K562 (cell line): Measurements from ENCODE around the gene APOLD1. TPM values are rescaled to one million over a fixed set of nuclear protein-coding genes. Genes with fewer than 3 reads are reported as not detected.

Experiments used
- ATAC-seq: fragments of 200-7000 bp; cut with Tn5 transposase; 3 replicates; pipeline ENCODE4 v1.9.1; 2020; ENCODE audit warnings: moderate library complexity
- BruUV-seq: library from RNA; stranded (reverse); fragments of 400-500 nt; replicated peaks from 2 replicates; lab custom pipeline; 2021; lab: Mats Ljungman, UMichigan
- CTCF ChIA-PET: fragments of 300-600 bp; formaldehyde crosslinking; extraction: SDS; loops from one replicate; lab custom pipeline; 2021; ENCODE audit warnings: low intra/inter-chr PET ratio; lab: Yijun Ruan, JAX
- POLR2A ChIA-PET: fragments of 300-600, 350-650 bp; sonication (Branson Sonifier 250); formaldehyde crosslinking; extraction: SDS; loops from one replicate; lab custom pipeline; 2021; ENCODE audit warnings: antibody characterized with exemption, inconsistent platforms; lab: Yijun Ruan, JAX
- DNase-seq, 4 experiments: peaks; one replicate each; pipeline versions ENCODE4 v3.0.0 to v3.0.0-alpha.2; 2011 to 2018; ENCODE audit warnings: low spot score in 3 of 4, mixed read lengths in 3 of 4; ENCODE audit errors: extremely low read depth in 1 of 4
- FAIRE-seq: peaks from 2 replicates; lab custom pipeline; 2011; peaks lifted over from hg19 to GRCh38; lab: Jason Lieb, UNC
- H2AFZ ChIP-seq: 2 replicates; pipeline ENCODE4 v1.6.0; 2011; ENCODE audit warnings: low read depth, low read length, control low read depth, inconsistent platforms
- H3K27ac ChIP-seq: fragments of 200-600 bp; 3 replicates; pipeline ENCODE4 v1.8.0; 2011; ENCODE audit warnings: low read depth, mild to moderate bottlenecking, control low read depth, inconsistent platforms, low read length, moderate library complexity, mixed read lengths; ENCODE audit errors: extremely low read depth
- H3K27me3 ChIP-seq, 2 experiments: fragments of 300-600 bp in 1 of 2; 2 replicates in 1 of 2; 3 replicates in 1 of 2; pipeline versions ENCODE4 v1.6.0 to v1.8.0; 2011; ENCODE audit warnings: inconsistent platforms in 2 of 2, low read length in 2 of 2, mild to moderate bottlenecking in 1 of 2, mixed read lengths in 1 of 2, moderate library complexity in 1 of 2; ENCODE audit not compliant: control insufficient read depth in 2 of 2, insufficient read depth in 2 of 2
- H3K36me3 ChIP-seq: fragments of 300-600 bp; 3 replicates; pipeline ENCODE4 v1.8.0; 2011; ENCODE audit warnings: mild to moderate bottlenecking, low read length, inconsistent platforms; ENCODE audit not compliant: control insufficient read depth, insufficient read depth
- H3K4me1 ChIP-seq, 2 experiments: fragments of 200-600 bp in 1 of 2; replicated peaks in 1 of 2; 2 replicates in 1 of 2; 3 replicates in 1 of 2; pipeline versions ENCODE4 v1.5.1 to v1.8.0; 2011; ENCODE audit warnings: inconsistent platforms in 2 of 2, low read length in 2 of 2, mild to moderate bottlenecking in 1 of 2, mixed read lengths in 1 of 2, moderate library complexity in 1 of 2; ENCODE audit not compliant: control insufficient read depth in 2 of 2, insufficient read depth in 2 of 2
- H3K4me2 ChIP-seq: 2 replicates; pipeline ENCODE4 v1.6.1; 2011; ENCODE audit warnings: low read length, control low read depth, inconsistent platforms, mixed read lengths; ENCODE audit not compliant: insufficient read depth
- H3K4me3 ChIP-seq: fragments of 200-600 bp; sonication (generic), shearing (Covaris generic); 2 replicates; pipeline ENCODE4 v1.5.1; 2016; ENCODE audit warnings: control low read depth, inconsistent platforms
- H3K79me2 ChIP-seq: fragments of 200-600 bp; 3 replicates; pipeline ENCODE4 v1.8.0; 2011; ENCODE audit warnings: low read length, inconsistent platforms; ENCODE audit not compliant: control insufficient read depth, insufficient read depth
- H3K9ac ChIP-seq, 2 experiments: 2 replicates each; pipeline versions ENCODE4 v1.6.0 to v1.6.1; 2011; ENCODE audit warnings: low read depth in 2 of 2, low read length in 2 of 2, control low read depth in 1 of 2, inconsistent platforms in 1 of 2, mild to moderate bottlenecking in 1 of 2, mixed read lengths in 1 of 2; ENCODE audit not compliant: insufficient read depth in 1 of 2
- H3K9me1 ChIP-seq: one replicate; pipeline ENCODE4 v1.6.0; 2011; ENCODE audit warnings: inconsistent platforms, mild to moderate bottlenecking, low read length, moderate library complexity; ENCODE audit not compliant: control insufficient read depth, insufficient read depth
- H3K9me3 ChIP-seq: replicated peaks from 2 replicates; pipeline ENCODE4 v1.5.1; 2011; ENCODE audit warnings: low read depth, low read length, inconsistent platforms; ENCODE audit not compliant: control insufficient read depth, insufficient read depth
- H4K20me1 ChIP-seq: replicated peaks from 2 replicates; pipeline ENCODE4 v1.6.1; 2011; ENCODE audit warnings: low read length, inconsistent platforms, mixed read lengths; ENCODE audit not compliant: control insufficient read depth, insufficient read depth
- FOXA1 ChIP-seq: fragments of 450-650 bp; IDR thresholded peaks from 2 replicates; pipeline ENCODE4 v1.6.1; 2016; ENCODE audit warnings: mild to moderate bottlenecking, borderline replicate concordance
- MCM5 ChIP-seq: fragments of 450-650 bp; IDR thresholded peaks from 2 replicates; pipeline ENCODE4 v1.6.1; 2016; ENCODE audit warnings: low read depth
- NBN ChIP-seq: fragments of 450-650 bp; IDR thresholded peaks from 2 replicates; pipeline ENCODE4 v1.6.1; 2016; ENCODE audit warnings: low read depth, mild to moderate bottlenecking
- SMARCE1 ChIP-seq: fragments of 450-650 bp; IDR thresholded peaks from 2 replicates; pipeline ENCODE4 v1.7.1; 2016; ENCODE audit warnings: mild to moderate bottlenecking
- ZNF431 ChIP-seq: sonication (generic); formaldehyde crosslinking; IDR thresholded peaks from 2 replicates; pipeline ENCODE4 v1.8.0; 2022; ENCODE audit warnings: mild to moderate bottlenecking, missing genetic modification reagents
- WGBS: fragments of 100-300 bp; shearing (Covaris generic); methylation state at CpG from one replicate; pipeline ENCODE4 v1.1.6; 2016; ENCODE audit warnings: low coverage, mixed read lengths; ENCODE audit not compliant: insufficient coverage; ENCODE audit errors: missing lambda C conversion rate; 5-methylcytosine and 5-hydroxymethylcytosine counted together
- in situ Hi-C: fragments of 300-500 bp; cut with MboI; formaldehyde crosslinking; loops from 4 replicates; pipeline ENCODE4 v1.15.0; 2018; ENCODE audit warnings: inconsistent platforms, mixed read lengths
- intact Hi-C: fragments of 100-400 bp; cut with micrococcal nuclease; formaldehyde crosslinking; loops from 2 replicates; pipeline ENCODE4 v1.14.2; 2022
- polyA plus RNA-seq, 8 experiments: library from polyadenylated mRNA; depleted of rRNA in 4 of 8; stranded (reverse) in 5 of 8; unstranded in 3 of 8; fragments of >200 nt; fragmentation: Nextera tagmentation in 2 of 8; fragmentation: Illumina TruSeq in 1 of 8; extraction: Ambion mirVana in 2 of 8; extraction: Trizol in 1 of 8; gene quantifications; 2 replicates each; pipeline versions ENCODE4 v1.2.1 to v1.2.3, GENCODE V29; 2011 to 2014; ENCODE audit warnings: inconsistent platforms in 1 of 8, missing spikeins in 1 of 8
- total RNA-seq, 7 experiments: library from RNA; depleted of rRNA in 6 of 7; stranded (reverse); fragments of >200 nt in 6 of 7; fragmentation: Illumina TruSeq in 2 of 7; extraction: Trizol in 2 of 7; gene quantifications; 2 replicates each; pipeline versions ENCODE4 v1.2.1 to v1.2.3, GENCODE V29; 2011 to 2021; ENCODE audit warnings: low replicate concordance in 1 of 7
- TF ChIP-seq, protein P1 (sequence below), 2 experiments: fragments of 200-800 bp in 1 of 2; sonication (Bioruptor generic) in 1 of 2; sonication (generic) in 1 of 2; formaldehyde crosslinking in 1 of 2; IDR thresholded peaks in 1 of 2; conservative IDR thresholded peaks in 1 of 2; 2 replicates each; pipeline versions ENCODE4 v1.5.0 to v1.6.1; 2016 to 2020; ENCODE audit warnings: missing compliant biosample characterization in 1 of 2, missing genetic modification characterization in 1 of 2, missing genetic modification reagents in 1 of 2

APOLD1 gene
- total and polyA plus RNA-seq, 9 of the 15 experiments (the other 6 are each of a cell fraction or from before 2014, with no cell fraction given), result 0.28 to 1.1 (median 0.61) TPM

DNA sequence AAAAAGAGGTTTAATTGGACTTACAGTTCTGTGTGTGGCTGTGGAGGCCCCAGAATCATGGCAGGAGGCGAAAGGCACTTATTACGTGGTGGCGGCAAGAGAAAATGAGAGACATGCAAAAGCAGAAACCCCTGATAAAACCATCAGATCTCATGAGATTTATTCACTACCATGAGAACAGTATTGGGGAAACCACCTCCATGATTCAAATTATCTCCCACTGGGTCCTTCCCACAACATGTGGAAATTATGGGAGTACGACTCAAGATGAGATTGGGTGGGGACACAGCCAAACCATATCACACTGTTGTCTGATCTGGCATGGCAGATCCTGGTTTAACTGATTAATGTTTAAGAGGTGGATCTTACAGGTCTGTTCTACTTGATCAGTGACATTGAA, 33.2 kb downstream of the APOLD1 start (continued):
- TF ChIP-seq SMARCE1, result no peak
- TF ChIP-seq, protein P1, sequence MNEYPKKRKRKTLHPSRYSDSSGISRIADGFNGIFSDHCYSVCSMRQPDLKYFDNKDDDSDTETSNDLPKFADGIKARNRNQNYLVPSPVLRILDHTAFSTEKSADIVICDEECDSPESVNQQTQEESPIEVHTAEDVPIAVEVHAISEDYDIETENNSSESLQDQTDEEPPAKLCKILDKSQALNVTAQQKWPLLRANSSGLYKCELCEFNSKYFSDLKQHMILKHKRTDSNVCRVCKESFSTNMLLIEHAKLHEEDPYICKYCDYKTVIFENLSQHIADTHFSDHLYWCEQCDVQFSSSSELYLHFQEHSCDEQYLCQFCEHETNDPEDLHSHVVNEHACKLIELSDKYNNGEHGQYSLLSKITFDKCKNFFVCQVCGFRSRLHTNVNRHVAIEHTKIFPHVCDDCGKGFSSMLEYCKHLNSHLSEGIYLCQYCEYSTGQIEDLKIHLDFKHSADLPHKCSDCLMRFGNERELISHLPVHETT (CRISPR knock-in tag; conservative IDR thresholded peaks at IDR 0.05 in 1 of 2, IDR thresholded peaks at IDR 0.05 in 1 of 2), result no peak
- TF ChIP-seq MCM5, result no peak
- TF ChIP-seq FOXA1, result no peak

DNA sequence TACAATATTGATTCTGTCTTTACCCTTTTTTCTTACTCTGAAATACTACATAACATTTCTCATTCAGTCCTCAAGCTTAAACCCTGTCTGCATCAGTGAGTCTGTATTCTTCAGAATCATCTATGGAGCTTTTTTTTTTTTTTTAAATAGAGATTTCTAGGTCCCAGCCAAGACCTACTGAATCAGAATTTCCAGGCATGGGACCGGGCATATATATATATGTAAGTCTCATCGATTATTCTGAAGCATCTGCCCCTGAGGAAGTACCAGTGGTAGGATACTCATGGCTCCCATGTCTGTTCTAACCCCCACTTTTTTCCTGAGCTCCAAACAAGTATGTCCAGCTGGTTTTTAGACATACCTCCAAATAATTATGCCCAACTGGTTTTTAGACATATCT, 33.8 kb downstream of the APOLD1 start:
- intact Hi-C loops (no loop called here), in situ Hi-C loops (no loop called here)
- ChIA-PET CTCF (no interaction called here), POLR2A (no interaction called here)
- Histone ChIP-seq H2AFZ (no peak overlapping the region), H4K20me1 (no peaks in the 10 kb centered on the region), H3K36me3 (peaks cover 83% of the 10 kb centered on the region), H3K79me2 (peaks cover 45% of the 10 kb centered on the region), H3K9me1 (no peaks in the 10 kb centered on the region), H3K27me3 (no peaks in the 10 kb centered on the region), H3K27ac (no peak overlapping the region), H3K4me2 (no peak overlapping the region), H3K4me3 (no peak overlapping the region), H3K9ac (no peak overlapping the region), H3K4me1 (peaks cover 4 to 5% of the 10 kb centered on the region in 2 experiments; a peak in 3 of 5 replicates), H3K9me3 (no peaks in the 10 kb centered on the region)
- no peak for ATAC-seq
- BruUV-seq, result no TSS peak
- no peak for DNase-seq
- FAIRE-seq, result no peak
- TF ChIP-seq NBN, result no peak
- TF ChIP-seq ZNF431, result no peak
- 83% methylated on average over 2 of the region's 2 CpGs for WGBS
